Measurements from ENCODE around the gene DNMT1.

DNMT1 gene

DNA sequence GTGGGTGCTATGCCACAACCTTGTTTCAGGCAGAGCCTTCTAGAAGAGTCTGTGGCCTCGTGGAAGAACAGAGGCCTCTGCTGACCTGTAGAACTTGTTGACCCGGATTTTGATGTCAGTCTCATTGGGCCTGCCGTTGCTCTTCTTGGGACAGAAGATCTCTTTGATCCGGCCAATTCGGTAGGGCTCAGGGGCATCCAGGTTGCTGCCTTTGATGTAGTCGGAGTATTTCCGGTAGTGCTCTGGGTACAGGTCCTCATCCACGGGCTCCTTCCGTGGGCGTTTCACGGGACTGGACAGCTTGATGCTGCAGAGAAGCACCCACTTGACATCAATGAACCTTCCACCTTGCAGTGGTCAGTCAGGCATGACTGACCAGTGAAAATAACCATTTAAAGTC lies 51.1 kb downstream of the DNMT1 start:
- TF ChIP-seq FOXM1 (IDR thresholded peaks at IDR 0.05; ENCODE audit: borderline replicate concordance, low read depth) = no peak
- no peak for TF ChIP-seq CEBPB (IDR thresholded peaks at IDR 0.05)
- no peak for TF ChIP-seq TAF1 (IDR thresholded peaks at IDR 0.05; ENCODE audit: low read depth)
- TF ChIP-seq, protein P1, sequence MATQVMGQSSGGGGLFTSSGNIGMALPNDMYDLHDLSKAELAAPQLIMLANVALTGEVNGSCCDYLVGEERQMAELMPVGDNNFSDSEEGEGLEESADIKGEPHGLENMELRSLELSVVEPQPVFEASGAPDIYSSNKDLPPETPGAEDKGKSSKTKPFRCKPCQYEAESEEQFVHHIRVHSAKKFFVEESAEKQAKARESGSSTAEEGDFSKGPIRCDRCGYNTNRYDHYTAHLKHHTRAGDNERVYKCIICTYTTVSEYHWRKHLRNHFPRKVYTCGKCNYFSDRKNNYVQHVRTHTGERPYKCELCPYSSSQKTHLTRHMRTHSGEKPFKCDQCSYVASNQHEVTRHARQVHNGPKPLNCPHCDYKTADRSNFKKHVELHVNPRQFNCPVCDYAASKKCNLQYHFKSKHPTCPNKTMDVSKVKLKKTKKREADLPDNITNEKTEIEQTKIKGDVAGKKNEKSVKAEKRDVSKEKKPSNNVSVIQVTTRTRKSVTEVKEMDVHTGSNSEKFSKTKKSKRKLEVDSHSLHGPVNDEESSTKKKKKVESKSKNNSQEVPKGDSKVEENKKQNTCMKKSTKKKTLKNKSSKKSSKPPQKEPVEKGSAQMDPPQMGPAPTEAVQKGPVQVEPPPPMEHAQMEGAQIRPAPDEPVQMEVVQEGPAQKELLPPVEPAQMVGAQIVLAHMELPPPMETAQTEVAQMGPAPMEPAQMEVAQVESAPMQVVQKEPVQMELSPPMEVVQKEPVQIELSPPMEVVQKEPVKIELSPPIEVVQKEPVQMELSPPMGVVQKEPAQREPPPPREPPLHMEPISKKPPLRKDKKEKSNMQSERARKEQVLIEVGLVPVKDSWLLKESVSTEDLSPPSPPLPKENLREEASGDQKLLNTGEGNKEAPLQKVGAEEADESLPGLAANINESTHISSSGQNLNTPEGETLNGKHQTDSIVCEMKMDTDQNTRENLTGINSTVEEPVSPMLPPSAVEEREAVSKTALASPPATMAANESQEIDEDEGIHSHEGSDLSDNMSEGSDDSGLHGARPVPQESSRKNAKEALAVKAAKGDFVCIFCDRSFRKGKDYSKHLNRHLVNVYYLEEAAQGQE (IDR thresholded peaks at IDR 0.05; ENCODE audit: low read depth) = no peak
- TF ChIP-seq, protein P2, sequence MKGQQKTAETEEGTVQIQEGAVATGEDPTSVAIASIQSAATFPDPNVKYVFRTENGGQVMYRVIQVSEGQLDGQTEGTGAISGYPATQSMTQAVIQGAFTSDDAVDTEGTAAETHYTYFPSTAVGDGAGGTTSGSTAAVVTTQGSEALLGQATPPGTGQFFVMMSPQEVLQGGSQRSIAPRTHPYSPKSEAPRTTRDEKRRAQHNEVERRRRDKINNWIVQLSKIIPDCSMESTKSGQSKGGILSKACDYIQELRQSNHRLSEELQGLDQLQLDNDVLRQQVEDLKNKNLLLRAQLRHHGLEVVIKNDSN (IDR thresholded peaks at IDR 0.05) = no peak
- TF ChIP-seq YY1 (IDR thresholded peaks at IDR 0.05; ENCODE audit: low read depth) = no peak
- no peak for TF ChIP-seq NFIC (IDR thresholded peaks at IDR 0.05)
- TF ChIP-seq RAD21 (IDR thresholded peaks at IDR 0.05; ENCODE audit: low read depth) = no peak
- TF ChIP-seq, protein P3, sequence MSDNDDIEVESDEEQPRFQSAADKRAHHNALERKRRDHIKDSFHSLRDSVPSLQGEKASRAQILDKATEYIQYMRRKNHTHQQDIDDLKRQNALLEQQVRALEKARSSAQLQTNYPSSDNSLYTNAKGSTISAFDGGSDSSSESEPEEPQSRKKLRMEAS (IDR thresholded peaks at IDR 0.05) = no peak
- no peak for TF ChIP-seq EP300 (IDR thresholded peaks at IDR 0.05; ENCODE audit: borderline replicate concordance)
- TF ChIP-seq TCF12 (IDR thresholded peaks at IDR 0.05; ENCODE audit: low read depth) = no peak
- no peak for TF ChIP-seq CREB1 (IDR thresholded peaks at IDR 0.05; ENCODE audit: low read depth)
- TF ChIP-seq TEAD4 (IDR thresholded peaks at IDR 0.05) = no peak
- no peak for TF ChIP-seq EGR1 (IDR thresholded peaks at IDR 0.05)
- no peak for TF ChIP-seq ZBTB7A (IDR thresholded peaks at IDR 0.05; ENCODE audit: low read depth)

DNA sequence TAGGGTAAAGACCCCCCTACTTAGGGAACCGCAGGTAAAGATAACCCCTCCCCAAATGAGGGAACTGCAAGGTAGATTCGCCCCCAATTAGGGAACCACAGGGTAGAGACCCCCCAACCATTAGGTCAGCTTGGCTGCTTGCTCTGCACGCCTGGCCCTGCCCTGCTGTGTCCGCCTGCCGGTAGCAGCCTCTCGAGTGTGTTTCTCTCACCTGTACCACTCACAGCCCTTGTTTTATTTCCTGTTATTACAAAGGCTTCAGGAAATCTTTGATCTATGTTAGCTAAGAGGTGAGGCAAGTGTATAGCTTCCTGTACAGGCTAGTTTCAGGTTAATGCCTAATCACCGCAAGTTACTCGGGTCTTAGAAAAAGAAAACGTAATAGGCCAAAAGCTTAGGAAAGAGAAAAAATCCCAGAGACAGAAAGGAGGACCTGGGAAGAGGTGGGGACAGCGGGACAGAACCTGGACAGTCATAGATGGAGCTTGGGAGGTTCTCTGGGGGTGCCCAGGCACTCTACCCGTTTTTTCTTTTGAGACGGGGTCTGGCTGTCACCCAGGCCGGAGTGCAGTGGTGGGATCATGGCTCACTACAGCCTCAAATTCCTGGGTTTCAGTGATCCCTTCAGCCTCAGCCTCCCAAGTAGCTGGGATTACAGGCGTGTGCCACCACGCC lies 51.9 kb downstream of the DNMT1 start:
- TF ChIP-seq YY1 (IDR thresholded peaks at IDR 0.05; ENCODE audit: low read depth) = no peak

DNA sequence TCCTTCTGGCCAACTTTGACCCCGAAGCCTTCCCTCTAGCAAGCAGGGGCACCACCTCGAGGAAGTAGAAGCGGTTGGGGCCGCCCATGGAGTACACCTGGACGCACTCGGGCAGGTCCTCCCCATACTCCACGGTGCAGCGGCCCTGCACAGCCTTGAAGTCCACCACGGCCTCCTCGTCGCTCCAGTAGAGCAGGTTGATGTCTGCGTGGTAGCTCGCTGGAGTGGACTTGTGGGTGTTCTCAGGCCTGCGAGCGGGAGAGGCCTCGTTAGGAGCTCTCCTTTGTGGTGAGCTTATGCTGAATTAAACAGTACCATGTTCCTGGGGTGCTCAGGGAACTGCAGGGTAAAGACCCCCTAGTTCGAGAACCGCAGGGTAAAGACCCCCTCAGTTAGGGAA lies 52.8 kb downstream of the DNMT1 start:
- TF ChIP-seq RAD21 (IDR thresholded peaks at IDR 0.05; ENCODE audit: low read depth) = no peak
- TF ChIP-seq NFIC (IDR thresholded peaks at IDR 0.05) = no peak
- TF ChIP-seq FOXM1 (IDR thresholded peaks at IDR 0.05; ENCODE audit: borderline replicate concordance, low read depth) = no peak
- TF ChIP-seq EP300 (IDR thresholded peaks at IDR 0.05; ENCODE audit: borderline replicate concordance) = no peak
- no peak for TF ChIP-seq YY1 (IDR thresholded peaks at IDR 0.05; ENCODE audit: low read depth)
- TF ChIP-seq, protein P2 (IDR thresholded peaks at IDR 0.05) = no peak
- TF ChIP-seq, protein P3 (IDR thresholded peaks at IDR 0.05) = no peak
- no peak for TF ChIP-seq ZBTB7A (IDR thresholded peaks at IDR 0.05; ENCODE audit: low read depth)
- TF ChIP-seq CREB1 (IDR thresholded peaks at IDR 0.05; ENCODE audit: low read depth) = no peak

DNA sequence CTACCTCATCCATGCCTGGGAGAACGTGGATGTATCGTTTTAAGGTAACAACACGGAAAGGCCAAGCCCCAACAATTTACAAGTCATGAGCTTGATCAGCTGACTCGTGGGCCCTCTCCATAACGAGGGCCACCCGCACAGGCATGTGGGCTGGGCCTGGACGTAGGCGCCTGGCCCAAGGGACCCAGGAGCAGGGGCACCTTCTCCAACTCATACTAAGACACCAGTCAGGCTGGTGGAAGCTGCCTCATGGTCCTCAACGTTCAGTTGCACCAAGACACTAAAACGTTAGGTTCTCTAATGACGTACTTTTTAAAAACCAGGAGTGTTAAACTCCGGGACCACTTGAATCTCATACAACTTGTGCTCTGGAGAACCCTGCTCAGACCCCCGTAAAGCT lies 53.3 kb downstream of the DNMT1 start:
- no peak for TF ChIP-seq FOXM1 (IDR thresholded peaks at IDR 0.05; ENCODE audit: borderline replicate concordance, low read depth)
- no peak for TF ChIP-seq EP300 (IDR thresholded peaks at IDR 0.05; ENCODE audit: borderline replicate concordance)
- TF ChIP-seq TCF12 (IDR thresholded peaks at IDR 0.05; ENCODE audit: low read depth) = no peak
- TF ChIP-seq TAF1 (IDR thresholded peaks at IDR 0.05; ENCODE audit: low read depth) = no peak
- TF ChIP-seq RAD21 (IDR thresholded peaks at IDR 0.05; ENCODE audit: low read depth) = no peak
- no peak for TF ChIP-seq YY1 (IDR thresholded peaks at IDR 0.05; ENCODE audit: low read depth)
- no peak for TF ChIP-seq NFIC (IDR thresholded peaks at IDR 0.05)
- no peak for TF ChIP-seq TEAD4 (IDR thresholded peaks at IDR 0.05)
- no peak for TF ChIP-seq ZBTB7A (IDR thresholded peaks at IDR 0.05; ENCODE audit: low read depth)
- TF ChIP-seq CEBPB (IDR thresholded peaks at IDR 0.05) = no peak
- TF ChIP-seq, protein P3 (IDR thresholded peaks at IDR 0.05) = no peak
- TF ChIP-seq EGR1 (IDR thresholded peaks at IDR 0.05) = no peak
- no peak for TF ChIP-seq CREB1 (IDR thresholded peaks at IDR 0.05; ENCODE audit: low read depth)
- TF ChIP-seq, protein P1 (IDR thresholded peaks at IDR 0.05; ENCODE audit: low read depth) = no peak
- TF ChIP-seq, protein P2 (IDR thresholded peaks at IDR 0.05) = no peak

DNA sequence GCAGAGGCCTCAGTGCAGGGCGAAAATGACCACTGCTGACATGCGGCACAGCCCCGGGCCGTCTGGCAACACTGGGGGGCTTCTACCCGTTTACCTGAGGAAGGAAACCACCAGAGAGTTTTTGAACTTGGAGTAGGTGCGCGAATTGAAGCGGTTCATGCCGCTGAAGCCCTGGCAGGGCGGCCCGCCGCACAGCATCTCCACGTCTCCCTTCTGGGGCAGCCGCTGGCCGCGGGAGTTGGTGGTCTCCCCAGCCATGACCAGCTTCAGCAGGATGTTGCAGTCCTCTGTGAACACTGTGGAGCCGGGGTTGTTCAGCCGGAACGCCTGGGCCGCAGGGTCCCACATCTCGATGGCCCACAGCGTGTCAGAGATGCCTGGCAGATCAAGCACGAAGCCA lies 54.8 kb downstream of the DNMT1 start:
- TF ChIP-seq YY1 (IDR thresholded peaks at IDR 0.05; ENCODE audit: low read depth) = no peak
- no peak for TF ChIP-seq CEBPB (IDR thresholded peaks at IDR 0.05)
- TF ChIP-seq NFIC (IDR thresholded peaks at IDR 0.05) = no peak
- TF ChIP-seq, protein P1 (IDR thresholded peaks at IDR 0.05; ENCODE audit: low read depth) = no peak
- no peak for TF ChIP-seq FOXM1 (IDR thresholded peaks at IDR 0.05; ENCODE audit: borderline replicate concordance, low read depth)
- no peak for TF ChIP-seq CREB1 (IDR thresholded peaks at IDR 0.05; ENCODE audit: low read depth)
- TF ChIP-seq, protein P3 (IDR thresholded peaks at IDR 0.05) = no peak

Measured in Ishikawa (cell line).